ENCODE data around the gene P2RY8.
"Not testable (repeated sequence)": the region's sequence is repeated elsewhere in the genome, so short reads cannot be mapped to it uniquely, and the experiment has no call there.

P2RY8 gene

GRCh38 chrX:1564077-1564476 is 27.1 kb upstream of the P2RY8 start:
- POLR2A ChIA-PET; H3K36me3 ChIP-seq (ENCODE audit: control insufficient read depth in 2 of 2, insufficient read depth in 1 of 2, low read length in 2 of 2); H3K4me1 ChIP-seq (ENCODE audit: control insufficient read depth, insufficient read depth, low read length); H3K9me3 ChIP-seq (ENCODE audit: control insufficient read depth, insufficient read depth, low read depth, low read length); CTCF ChIA-PET; H3K4me3 ChIP-seq (ENCODE audit: low read depth, low read length); H3K27ac ChIP-seq (ENCODE audit: extremely low read depth, low read depth, low read length): not testable (repeated sequence)
- TF ChIP-seq ZNF280D (tag by site-specific recombination; IDR thresholded peaks at IDR 0.05): peak; percentile 84; the same call in 1 of the 2 replicates
- peak; percentile 100 for TF ChIP-seq ZNF146 (tag by site-specific recombination; IDR thresholded peaks at IDR 0.05)
- peak; percentile 69; the same call in 1 of the 2 replicates for TF ChIP-seq ZNF580 (tag by site-specific recombination; IDR thresholded peaks at IDR 0.05)

GRCh38 chrX:1561164-1561563 is 24.2 kb upstream of the P2RY8 start:
- Histone ChIP-seq H3K4me1 (ENCODE audit: control insufficient read depth, insufficient read depth, low read length) (peaks cover 3% of the 10 kb centered on the region; the same call in 1 of the 2 replicates), H3K27ac (ENCODE audit: extremely low read depth, low read depth, low read length) (no peak overlapping the region), H3K4me3 (ENCODE audit: low read depth, low read length) (no peak overlapping the region), H3K9me3 (ENCODE audit: control insufficient read depth, insufficient read depth, low read depth, low read length) (no peaks in the 10 kb centered on the region; the same call in 1 of the 2 replicates), H3K36me3 (ENCODE audit: control insufficient read depth in 2 of 2, insufficient read depth in 1 of 2, low read length in 2 of 2) (no peaks in the 10 kb centered on the region)
- CTCF ChIA-PET: no interaction called here
- POLR2A ChIA-PET: no interaction called here
- peak; percentile 69 for TF ChIP-seq ZNF366 (tag by site-specific recombination; conservative IDR thresholded peaks at IDR 0.05)
- no peak for TF ChIP-seq ELK4 (IDR thresholded peaks at IDR 0.05; ENCODE audit: borderline replicate concordance, low read depth, low read length)

GRCh38 chrX:1558761-1559468 is 21.9 kb upstream of the P2RY8 start:
- no peaks in the 10 kb centered on the region for H3K4me1 ChIP-seq (ENCODE audit: control insufficient read depth, insufficient read depth, low read length)
- H3K9me3 ChIP-seq (ENCODE audit: control insufficient read depth, insufficient read depth, low read depth, low read length): no peaks in the 10 kb centered on the region; the same call in 1 of the 2 replicates
- no peaks in the 10 kb centered on the region for H3K36me3 ChIP-seq (ENCODE audit: control insufficient read depth in 2 of 2, insufficient read depth in 1 of 2, low read length in 2 of 2)
- POLR2A ChIA-PET: no interaction called here
- no peak overlapping the region for H3K27ac ChIP-seq (ENCODE audit: extremely low read depth, low read depth, low read length)
- CTCF ChIA-PET: no interaction called here
- H3K4me3 ChIP-seq (ENCODE audit: low read depth, low read length): no peak overlapping the region
- TF ChIP-seq PRDM4 (tag by site-specific recombination; IDR thresholded peaks at IDR 0.05) (no peak), HIC1 (tag by site-specific recombination; IDR thresholded peaks at IDR 0.05) (no peak), ZNF174 (tag by site-specific recombination; IDR thresholded peaks at IDR 0.05) (no peak), ZNF514 (tag by site-specific recombination; IDR thresholded peaks at IDR 0.05) (no peak), ZNF426 (tag by site-specific recombination; IDR thresholded peaks at IDR 0.05) (no peak), ZNF362 (tag by site-specific recombination; IDR thresholded peaks at IDR 0.05) (no peak), HOXC10 (CRISPR knock-in tag; IDR thresholded peaks at IDR 0.05) (no peak), ZNF670 (tag by site-specific recombination; IDR thresholded peaks at IDR 0.05; ENCODE audit: low read depth) (no peak), ZNF48 (tag by site-specific recombination; IDR thresholded peaks at IDR 0.05) (no peak), ZNF280C (tag by site-specific recombination; IDR thresholded peaks at IDR 0.05) (no peak), WT1 (tag by site-specific recombination; IDR thresholded peaks at IDR 0.05) (no peak), ZNF473 (tag by site-specific recombination; IDR thresholded peaks at IDR 0.05) (no peak), ZNF785 (tag by site-specific recombination; IDR thresholded peaks at IDR 0.05) (no peak)

Data from HEK293 (cell line).